Choroid plexus epithelial cell (primary cell): Measurements from ENCODE around the gene SMOC2.

Source experiments
- DNase-seq: peaks from one replicate; pipeline ENCODE4 v3.0.0-alpha.2; 2010; ENCODE audit warnings: low read depth
- H3K4me3 ChIP-seq: 2 replicates; pipeline ENCODE4 v1.5.1; 2011; ENCODE audit warnings: low read depth, mild to moderate bottlenecking, control low read depth, low read length, moderate library complexity
- CTCF ChIP-seq: conservative IDR thresholded peaks from 2 replicates; pipeline ENCODE4 v1.5.1; 2011; ENCODE audit warnings: low read depth, mild to moderate bottlenecking, control low read depth, inconsistent platforms, low read length, moderate library complexity

The SMOC2 gene

DNA sequence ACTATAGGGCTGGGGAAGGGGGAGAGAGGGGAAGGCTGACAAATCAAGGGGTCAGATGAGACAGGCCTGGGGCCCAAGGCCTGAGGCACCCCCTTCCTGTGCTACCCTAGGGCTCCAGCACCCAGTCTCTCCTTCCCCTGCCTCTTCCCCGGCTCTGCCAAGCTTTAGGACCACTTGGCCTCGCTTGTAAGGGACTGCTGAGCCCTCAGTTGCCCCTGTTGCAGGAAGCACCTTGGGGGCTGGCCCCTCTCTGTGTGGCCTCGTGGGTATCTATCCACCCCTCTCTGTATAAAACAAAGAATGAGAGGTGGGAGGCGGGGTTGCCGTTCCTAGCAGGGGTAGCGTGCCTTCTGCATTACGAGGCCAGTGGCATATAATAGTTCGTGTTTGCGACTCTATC, 21.4 kb upstream of the SMOC2 start:
- TF ChIP-seq CTCF: no peak
- H3K4me3 ChIP-seq: no peak overlapping the region
- DNase-seq: no peak

DNA sequence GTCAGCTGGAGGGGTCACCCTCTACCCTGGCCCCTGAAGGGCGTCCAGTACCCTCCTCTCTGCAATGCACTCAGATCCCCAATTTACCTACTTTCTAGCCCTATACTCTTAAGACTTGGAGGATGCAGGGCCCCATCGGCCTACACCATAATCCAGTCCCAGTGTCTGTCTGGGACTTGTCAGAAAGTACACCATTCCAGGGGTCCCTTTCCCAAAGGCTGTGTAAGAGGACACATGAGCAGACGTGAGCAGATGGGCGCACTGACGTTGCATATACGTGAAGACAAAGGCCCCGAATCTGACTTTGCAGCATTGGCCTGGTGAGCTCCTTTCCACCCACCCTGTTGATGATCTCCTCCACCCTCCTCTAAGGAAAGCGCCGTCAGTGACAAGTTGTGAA, 20.9 kb upstream of the SMOC2 start:
- H3K4me3 ChIP-seq: no peak overlapping the region
- no peak for TF ChIP-seq CTCF
- DNase-seq: no peak

- no peak overlapping the region for H3K4me3 ChIP-seq
- no peak for TF ChIP-seq CTCF
- no peak for DNase-seq
Observed at GRCh38 chr6:168420706-168421105, 20.3 kb upstream of the SMOC2 start.

DNA sequence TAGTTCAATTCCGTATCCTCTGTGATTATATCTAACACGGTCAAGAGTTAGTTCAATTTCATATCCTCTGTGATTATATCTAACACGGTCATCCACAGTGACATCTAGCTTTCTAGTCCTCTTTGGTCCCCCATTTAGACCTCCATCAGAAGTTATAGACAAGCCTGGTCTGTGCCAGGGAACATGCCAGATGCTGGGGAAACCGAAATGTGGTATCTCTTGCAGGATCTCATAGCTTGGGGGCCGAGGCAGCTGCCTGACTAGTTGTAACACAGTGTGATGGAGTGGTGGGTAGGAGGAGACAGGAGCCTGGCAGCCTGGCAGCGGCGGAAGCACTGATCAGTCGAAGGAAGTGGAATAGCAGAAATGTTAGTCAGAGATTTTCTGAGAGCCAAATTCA, 13.8 kb upstream of the SMOC2 start:
- TF ChIP-seq CTCF: no peak
- no peak overlapping the region for H3K4me3 ChIP-seq
- DNase-seq: no peak

- TF ChIP-seq CTCF: no peak
- no peak for DNase-seq
- no peak overlapping the region for H3K4me3 ChIP-seq
Observed at GRCh38 chr6:168428052-168428826, 12.7 kb upstream of the SMOC2 start.

DNA sequence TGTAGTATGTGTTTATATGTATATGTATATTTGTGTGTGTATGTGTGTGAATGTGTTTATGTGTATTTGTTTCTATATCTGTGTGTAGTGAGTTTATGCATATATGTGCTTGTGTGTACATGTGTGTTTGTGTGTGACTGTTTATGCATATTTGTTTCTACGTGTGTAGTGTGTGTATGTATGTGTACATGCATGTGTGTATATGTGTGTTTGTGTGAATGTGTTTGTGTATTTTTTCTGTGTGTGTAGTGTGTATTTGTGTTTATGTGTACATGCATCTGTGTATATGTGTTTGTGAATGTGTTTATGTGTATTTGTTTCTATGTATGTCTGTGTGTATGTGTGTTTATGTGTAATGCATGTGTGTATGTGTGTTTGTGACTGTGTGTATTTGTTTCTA, 12.1 kb upstream of the SMOC2 start:
- no peak for DNase-seq
- H3K4me3 ChIP-seq: no peak overlapping the region
- TF ChIP-seq CTCF: no peak

GRCh38 chr6:168432196-168432595, 8.8 kb upstream of the SMOC2 start:
- DNase-seq: no peak
- no peak overlapping the region for H3K4me3 ChIP-seq
- no peak for TF ChIP-seq CTCF
